CD4-positive, alpha-beta T cell treated with Interleukin-15 for 4 hours (primary cell): ENCODE results near the gene FERMT3.

Source experiments
- DNase-seq: peaks from one replicate; pipeline ENCODE4 v3.0.0-alpha.2; 2020; ENCODE audit warnings: low spot score

Gene FERMT3

DNA sequence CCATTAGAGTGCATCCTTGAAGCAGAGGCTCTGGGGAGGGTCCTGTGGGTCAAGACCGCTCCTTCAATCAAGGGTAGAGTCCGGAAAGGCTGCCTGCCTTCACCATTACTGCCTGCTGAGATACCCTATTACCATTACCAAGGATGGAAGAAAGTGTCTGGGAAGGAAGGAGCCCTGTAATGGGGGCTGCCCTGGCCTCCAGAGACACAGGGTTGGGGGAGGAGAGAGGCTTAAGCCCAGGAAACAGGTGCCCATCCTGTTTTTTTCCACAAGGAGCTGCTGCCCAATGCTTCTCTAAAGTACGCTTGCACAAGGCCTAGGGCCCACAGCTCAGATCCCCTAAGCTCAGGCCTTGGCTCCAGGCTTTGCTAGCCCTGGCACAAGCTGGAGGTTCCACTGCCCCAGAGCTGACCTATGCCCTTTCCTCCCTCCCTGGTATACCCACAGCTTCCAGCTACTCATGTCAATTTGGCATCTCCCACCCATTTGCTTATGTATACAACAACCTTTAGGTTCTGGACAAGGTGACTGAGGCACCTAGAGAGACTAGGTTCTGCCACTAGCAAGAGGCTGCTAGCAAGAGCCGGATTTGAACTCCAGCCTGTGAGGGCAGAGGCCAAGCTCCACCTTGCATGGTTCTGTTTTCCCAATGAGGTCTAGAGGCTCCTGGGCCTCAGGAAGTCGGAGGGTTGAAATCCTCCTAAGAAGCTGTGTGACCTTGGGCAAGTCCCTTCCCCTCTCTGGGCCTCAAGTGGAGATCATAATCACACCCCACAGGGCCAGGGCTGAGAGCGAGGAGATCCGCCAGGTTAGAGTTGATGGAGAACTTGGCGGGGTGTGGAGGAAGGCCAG is 43.3 kb downstream of the FERMT3 start:
- DNase-seq = no peak

GRCh38 chr11:64250415-64251015 is 44.0 kb downstream of the FERMT3 start:
- DNase-seq = no peak

DNA sequence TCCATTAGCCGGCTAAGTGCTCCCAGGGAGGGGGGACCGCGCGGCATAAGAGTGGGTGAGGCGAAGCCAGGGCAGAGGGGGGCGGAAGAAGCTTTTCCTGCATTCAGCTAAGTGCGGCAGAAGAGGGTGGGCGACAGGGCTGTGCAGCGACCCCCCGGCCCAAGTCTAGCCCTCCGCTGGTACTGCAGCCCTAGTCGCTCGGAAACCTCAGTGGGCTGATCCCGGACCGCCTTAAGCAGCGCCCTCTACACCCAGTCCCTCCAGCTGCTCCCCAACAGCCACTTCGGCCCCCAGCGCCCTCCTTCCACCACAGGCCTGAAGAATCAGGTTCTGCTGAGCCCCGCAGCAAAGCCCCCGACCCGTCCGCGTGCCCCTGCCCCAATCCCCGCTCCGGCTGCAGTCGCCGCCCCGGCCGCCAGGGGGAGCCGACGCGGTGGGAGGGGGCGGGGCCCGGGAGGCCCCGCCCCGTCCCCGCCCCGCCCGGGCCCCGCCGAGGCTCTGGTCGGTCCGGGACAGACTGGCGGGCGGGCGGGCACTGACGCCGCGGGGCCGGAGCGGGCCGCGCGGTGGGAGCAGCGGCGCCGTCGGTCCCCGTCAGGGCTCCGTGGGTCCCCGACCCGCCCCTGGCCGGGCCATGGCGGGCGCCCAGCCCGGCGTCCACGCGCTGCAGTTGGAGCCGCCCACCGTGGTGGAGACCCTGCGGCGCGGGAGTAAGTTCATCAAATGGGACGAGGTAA is 44.7 kb downstream of the FERMT3 start, which contains the start of gene PLCB3:
PLCB3 (plus strand) TSS at position 515 of the 737 bp plus-strand sequence; CDS start at position 635, 120 bp downstream.
- peak; percentile 55 for DNase-seq

- DNase-seq = no peak
Measured at GRCh38 chr11:64251753-64252002, 45.2 kb downstream of the FERMT3 start.

DNA sequence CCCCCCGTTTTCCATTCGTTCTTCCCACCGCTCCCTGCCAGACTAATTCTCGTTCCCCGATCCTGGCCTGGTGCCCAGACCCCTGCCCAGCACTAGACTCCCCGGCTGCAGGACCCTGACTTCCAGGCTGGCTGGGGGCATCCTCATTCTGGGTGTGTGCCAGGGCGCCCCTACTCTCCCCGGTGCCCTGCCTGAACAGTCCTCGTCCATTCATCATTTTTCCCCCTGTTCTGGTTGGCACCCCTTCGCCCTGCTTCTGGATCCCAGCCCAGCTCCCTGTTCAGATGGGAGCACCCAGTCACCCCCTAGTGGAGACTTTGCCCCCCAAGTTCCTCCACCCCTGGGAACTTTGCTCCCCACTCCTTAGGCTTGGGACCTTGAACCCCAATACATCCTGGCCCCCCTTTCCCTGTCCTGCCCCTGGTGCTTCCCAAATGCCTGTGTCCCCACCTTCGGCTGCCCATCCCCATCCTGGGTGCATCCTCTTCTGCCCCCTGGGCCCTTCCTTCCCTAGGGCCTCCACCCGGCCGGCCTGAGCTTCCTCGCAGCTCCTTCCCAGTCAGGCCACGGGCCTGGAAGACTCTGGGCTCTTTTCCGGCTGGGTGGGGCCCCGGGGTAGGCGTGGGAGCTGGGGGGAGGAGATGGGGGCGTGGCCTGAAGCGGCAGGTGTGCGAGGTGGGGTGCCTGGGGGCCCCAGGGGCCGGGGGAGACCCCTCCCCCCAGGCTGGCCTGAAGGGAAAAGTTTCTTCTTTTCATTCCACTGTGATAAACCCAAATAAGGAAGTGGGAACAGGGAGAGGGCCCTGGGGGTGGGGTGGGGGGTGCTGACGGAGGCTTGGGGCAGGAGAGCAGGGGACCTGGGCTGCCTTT is 45.7 kb downstream of the FERMT3 start:
- DNase-seq = no peak

DNA sequence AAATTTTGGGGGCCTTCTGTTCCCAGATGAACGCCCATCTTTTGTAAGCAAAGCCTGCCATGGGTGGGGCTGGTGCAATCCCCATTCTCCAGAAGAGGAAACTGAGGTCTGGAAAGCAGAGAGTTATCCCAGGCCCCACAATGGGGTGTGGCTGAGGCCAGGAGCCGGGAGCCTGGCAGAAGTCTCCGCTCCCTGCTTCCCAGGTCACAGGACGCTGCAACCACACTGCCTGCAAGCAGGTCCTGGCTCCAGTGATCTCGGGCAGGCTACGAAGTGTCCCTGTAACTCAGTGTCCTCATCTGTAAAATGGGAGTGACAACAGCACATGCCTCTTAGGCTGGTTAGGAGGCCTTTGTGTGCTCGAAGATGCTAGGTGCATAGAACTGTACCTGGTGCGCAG is 46.5 kb downstream of the FERMT3 start:
- no peak for DNase-seq

GRCh38 chr11:64253481-64253880 is 47.0 kb downstream of the FERMT3 start:
- DNase-seq = no peak

GRCh38 chr11:64254326-64254725 is 47.8 kb downstream of the FERMT3 start:
- DNase-seq = no peak

DNA sequence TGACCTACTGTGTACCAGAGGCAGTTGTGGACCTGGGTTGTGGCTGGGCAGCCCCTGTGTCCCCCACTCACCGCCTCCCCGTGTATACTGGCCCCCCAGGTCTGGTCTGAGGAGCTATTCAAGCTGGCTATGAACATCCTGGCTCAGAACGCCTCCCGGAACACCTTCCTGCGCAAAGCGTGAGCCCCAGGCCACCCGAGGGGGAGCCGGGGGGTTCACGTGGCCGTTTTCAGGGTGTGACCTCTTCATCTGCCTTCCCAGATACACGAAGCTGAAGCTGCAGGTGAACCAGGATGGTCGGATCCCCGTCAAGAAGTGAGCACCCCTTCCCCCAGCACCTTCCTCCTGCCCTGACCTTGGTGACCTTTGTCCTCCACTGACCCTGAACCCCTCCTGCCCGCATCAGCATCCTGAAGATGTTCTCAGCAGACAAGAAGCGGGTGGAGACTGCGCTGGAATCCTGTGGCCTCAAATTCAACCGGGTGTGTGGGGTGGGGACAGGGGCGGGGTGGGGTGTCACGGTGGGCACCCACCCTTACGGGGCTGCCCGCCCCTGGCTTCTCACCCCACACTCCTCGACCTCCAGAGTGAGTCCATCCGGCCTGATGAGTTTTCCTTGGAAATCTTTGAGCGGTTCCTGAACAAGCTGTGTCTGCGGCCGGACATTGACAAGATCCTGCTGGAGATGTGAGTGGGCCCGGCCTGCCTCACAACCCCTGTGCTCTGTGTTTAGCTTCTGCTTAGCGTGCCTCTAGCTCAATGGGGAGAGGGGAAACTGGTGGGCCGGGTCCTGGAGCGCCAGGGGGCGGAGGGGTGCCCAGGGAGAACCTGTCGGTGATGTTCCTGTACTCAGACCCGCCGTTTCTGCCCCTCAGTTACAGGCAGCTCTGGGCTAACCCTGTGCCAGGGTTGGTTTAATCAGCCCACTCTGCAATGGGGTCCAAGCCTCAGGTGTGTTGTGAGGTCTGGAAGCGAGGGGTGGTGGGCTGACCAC is 48.9 kb downstream of the FERMT3 start:
- no peak for DNase-seq

DNA sequence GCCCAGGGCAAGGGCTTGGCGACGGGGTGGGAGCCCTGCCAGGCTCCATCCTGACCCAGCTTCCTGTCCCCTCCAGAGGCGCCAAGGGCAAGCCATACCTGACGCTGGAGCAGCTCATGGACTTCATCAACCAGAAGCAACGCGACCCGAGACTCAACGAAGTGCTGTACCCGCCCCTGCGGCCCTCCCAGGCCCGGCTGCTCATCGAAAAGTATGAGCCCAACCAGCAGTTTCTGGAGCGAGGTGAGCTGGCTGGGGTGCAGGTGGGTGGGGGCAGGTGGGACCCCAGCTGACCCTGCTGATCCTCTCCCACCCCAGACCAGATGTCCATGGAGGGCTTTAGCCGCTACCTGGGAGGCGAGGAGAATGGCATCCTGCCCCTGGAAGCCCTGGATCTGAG is 49.8 kb downstream of the FERMT3 start:
- no peak for DNase-seq

DNA sequence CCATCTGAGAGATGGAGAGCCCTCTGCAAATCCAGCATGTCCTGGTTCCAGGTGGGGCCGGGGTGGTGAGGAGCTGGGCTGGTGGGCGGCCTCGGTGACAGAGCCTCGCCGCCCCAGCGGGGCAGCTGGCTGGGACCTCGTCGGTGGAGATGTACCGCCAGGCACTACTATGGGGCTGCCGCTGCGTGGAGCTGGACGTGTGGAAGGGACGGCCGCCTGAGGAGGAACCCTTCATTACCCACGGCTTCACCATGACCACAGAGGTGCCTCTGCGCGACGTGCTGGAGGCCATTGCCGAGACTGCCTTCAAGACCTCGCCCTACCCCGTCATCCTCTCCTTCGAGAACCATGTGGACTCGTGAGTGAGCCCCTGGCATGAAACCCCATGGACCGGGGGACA is 51.8 kb downstream of the FERMT3 start:
- no peak for DNase-seq

GRCh38 chr11:64258946-64259532 is 52.5 kb downstream of the FERMT3 start:
- no peak for DNase-seq

DNA sequence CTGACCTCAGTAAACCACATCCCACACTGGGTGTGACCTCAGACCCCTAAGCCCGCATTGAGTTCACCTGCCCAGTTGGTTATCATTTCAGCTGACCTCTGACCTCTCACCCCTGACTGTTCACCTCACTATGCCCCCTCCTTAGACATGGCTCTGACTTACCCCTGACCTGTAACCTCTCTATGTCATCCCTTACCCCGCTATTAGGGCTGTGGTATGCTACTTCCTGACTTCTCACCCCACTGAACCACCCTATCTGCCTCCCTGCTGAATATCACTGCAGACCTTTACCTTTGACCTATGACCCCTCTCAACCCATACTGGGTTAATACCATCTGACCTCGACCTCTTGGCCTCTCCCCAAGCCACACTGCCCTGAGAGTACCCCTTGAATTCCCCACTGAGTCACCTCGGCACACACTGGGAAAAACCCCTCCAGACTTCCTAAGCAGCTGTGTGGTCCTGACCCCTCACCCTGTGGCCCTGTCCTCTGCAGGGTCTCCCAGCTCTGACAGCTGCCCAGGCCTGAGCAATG is 53.1 kb downstream of the FERMT3 start:
- DNase-seq = no peak

DNA sequence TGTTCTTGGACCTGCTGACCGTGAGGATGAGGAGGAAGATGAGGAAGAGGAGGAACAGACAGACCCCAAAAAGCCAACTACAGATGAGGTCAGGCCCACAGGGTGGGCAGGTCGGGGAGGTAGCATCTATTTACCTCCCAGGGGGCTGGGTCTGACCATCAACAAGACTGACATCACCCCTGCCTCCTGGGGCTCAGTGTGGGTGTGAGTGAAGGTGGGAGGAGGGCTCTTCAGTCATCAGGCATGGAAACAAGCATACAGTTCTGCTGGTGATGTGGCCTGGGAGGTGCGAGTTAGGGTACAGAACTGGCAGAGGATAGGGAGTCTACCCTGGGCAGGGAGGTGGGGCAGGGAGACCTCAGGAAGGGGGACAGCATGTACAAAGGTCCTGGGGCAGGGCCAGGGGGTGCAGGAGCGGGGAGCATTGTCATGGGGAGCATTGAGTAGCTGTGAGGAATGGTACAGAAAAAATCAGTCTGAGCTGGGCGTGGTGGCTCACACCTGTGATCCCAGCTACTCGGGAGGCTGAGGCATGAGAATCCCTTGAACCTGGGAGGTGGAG is 53.7 kb downstream of the FERMT3 start:
- no peak for DNase-seq

DNA sequence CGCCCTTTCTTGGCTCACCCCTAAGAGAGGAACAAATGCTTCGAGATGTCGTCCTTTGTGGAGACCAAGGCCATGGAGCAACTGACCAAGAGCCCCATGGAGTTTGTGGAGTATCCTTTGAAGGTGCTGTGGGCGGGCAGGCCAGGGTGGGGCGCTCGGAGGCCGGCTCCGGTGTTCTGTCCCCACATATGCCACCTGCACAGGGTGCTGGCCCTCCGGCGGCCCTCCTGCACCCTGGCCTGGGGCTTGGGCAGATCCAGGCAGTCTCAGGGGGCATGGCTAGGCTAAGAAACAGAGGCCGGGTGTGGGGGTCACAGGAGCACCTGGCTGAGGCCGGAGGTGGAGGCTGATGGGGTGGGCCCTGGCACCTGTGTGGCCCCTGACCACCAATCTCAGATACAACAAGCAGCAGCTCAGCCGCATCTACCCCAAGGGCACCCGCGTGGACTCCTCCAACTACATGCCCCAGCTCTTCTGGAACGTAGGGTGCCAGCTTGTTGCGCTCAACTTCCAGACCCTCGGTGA is 55.1 kb downstream of the FERMT3 start:
- no peak for DNase-seq

DNA sequence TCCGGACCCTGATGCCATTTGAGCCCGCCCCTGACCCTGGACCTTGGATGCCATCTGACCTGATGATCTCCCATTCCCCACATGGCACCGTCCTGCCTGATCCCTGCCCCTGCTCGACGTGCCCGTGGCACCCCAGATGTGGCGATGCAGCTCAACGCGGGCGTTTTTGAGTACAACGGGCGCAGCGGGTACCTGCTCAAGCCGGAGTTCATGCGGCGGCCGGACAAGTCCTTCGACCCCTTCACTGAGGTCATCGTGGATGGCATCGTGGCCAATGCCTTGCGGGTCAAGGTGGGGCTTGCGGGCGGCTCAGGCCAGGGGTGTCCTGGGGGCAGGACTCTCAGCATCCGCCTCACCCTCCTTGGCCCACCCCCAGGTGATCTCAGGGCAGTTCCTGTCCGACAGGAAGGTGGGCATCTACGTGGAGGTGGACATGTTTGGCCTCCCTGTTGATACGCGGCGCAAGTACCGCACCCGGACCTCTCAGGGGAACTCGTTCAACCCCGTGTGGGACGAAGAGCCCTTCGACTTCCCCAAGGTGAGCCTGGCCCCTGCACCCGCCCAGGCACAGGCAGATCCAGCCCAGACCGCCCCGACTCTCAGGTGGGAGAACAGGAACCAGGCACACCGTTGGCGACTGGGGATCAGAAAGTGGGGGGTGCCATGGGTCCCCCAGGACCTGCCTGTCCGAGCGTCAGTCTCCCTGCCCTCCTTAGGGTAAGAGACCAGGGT is 55.9 kb downstream of the FERMT3 start:
- DNase-seq = no peak

DNA sequence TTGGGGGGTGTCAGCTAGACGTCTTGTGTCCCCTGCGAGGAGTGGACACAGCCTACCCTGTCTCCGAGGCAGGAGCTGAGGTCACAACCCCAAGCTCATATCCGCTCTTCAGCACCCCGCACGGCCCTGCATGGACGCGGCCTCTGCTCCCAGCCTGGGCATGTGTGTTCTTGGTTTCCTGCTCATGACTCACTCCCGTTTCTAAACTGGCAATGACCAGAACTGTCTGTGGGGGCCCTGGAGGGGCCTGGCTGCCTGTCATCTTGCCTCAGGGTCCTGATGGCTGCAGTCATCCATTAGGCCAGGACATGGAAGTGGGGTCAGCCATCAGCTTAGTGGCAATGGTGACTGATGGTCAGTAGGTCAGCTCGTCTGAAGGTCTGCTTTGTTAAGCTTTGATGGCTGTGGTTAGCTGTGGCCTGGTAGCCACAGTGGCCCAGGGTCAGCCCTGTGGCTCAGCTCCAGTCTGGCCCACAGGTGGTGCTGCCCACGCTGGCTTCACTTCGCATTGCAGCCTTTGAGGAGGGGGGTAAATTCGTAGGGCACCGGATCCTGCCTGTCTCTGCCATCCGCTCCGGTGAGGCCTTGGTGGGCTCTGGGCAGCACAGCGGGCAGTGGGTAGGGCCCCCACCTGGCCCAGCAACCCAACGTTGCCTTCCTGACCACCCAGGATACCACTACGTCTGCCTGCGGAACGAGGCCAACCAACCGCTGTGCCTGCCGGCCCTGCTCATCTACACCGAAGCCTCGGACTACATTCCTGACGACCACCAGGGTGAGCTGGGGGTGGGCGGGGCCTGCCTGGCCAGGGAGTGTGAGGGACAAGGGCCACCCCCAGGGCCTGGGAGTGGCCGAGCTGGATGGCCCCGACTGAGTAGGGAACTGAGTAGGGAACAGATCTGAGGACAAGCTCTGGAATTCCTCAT is 56.8 kb downstream of the FERMT3 start:
- no peak for DNase-seq

DNA sequence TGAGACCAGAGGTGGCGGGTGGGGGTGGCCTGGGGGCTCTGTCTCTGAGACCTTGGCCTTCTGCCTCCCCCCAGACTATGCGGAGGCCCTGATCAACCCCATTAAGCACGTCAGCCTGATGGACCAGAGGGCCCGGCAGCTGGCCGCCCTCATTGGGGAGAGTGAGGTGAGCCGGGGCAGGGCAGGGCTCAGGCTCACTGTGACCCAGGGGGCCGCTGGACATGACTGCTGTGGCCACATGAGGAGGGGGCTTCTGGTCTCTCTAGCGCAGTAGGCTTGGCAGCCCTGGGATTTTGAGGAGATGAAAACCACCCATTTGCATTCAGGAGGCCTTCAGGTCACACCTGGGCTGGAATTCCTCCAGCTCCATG is 57.4 kb downstream of the FERMT3 start:
- DNase-seq = no peak
